GM13977 (cell line): ENCODE measurements around the gene HEPHL1.

Experiments
- DNase-seq: peaks from one replicate; pipeline ENCODE4 v3.0.0; 2012; ENCODE audit warnings: low spot score
- in situ Hi-C: fragments of 300-500 bp; cut with MboI; formaldehyde crosslinking; loops from one replicate; pipeline ENCODE4 v1.12.0; 2022; ENCODE audit warnings: low sequenced_read_pairs, low pct_unique_long_range_greater_than_20kb, mixed read lengths, inconsistent platforms; ENCODE audit not compliant: unreplicated experiment
- TF ChIP-seq, protein P1 (sequence below): IDR thresholded peaks from 2 replicates; pipeline ENCODE4 v1.5.1; 2012; ENCODE audit warnings: mild to moderate bottlenecking, control low read depth; ENCODE audit not compliant: insufficient read depth; ENCODE audit errors: extremely low read depth, missing control alignments

HEPHL1 gene

DNA sequence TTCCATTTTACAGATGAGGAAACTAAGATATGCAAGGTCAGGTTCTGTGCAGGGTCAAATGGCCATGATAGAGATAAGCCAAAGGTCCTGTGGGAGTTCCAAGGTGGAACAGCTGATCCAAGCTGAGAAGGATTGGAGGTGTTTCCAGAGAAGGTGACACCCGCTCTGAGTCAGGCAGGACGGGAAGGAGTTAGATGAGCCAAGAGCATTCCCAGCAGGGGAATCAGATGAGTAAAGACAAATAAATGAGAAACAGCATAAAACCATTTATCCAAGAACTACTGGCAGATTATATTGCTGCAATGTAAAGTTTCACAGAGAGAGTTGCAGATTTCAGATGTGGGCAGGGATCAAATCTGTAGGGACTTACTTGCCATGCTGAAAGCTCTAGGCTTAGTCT is 18.9 kb upstream of the HEPHL1 start:
- in situ Hi-C loops = no loop called here
- DNase-seq = no peak
- TF ChIP-seq, protein P1, sequence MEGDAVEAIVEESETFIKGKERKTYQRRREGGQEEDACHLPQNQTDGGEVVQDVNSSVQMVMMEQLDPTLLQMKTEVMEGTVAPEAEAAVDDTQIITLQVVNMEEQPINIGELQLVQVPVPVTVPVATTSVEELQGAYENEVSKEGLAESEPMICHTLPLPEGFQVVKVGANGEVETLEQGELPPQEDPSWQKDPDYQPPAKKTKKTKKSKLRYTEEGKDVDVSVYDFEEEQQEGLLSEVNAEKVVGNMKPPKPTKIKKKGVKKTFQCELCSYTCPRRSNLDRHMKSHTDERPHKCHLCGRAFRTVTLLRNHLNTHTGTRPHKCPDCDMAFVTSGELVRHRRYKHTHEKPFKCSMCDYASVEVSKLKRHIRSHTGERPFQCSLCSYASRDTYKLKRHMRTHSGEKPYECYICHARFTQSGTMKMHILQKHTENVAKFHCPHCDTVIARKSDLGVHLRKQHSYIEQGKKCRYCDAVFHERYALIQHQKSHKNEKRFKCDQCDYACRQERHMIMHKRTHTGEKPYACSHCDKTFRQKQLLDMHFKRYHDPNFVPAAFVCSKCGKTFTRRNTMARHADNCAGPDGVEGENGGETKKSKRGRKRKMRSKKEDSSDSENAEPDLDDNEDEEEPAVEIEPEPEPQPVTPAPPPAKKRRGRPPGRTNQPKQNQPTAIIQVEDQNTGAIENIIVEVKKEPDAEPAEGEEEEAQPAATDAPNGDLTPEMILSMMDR = no peak

DNA sequence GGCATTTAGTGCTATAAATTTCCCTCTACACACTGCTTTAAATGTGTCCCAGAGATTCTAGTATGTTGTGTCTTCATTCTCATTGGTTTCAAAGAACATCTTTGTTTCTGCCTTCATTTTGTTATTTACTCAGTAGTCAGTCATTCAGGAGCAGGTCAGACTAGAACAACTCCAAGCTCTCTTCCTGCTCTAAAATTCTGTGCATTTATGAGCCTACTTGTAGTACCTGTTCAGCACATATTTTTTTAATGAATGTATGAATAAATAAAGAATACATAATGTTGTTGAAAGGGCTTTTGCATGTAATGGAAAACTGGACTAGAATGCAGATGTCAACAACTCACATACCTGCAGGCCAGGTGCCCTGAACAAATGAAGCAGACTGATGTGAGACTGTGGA is 13.7 kb upstream of the HEPHL1 start:
- TF ChIP-seq, protein P1 = no peak
- DNase-seq = no peak
- in situ Hi-C loops = no loop called here

DNA sequence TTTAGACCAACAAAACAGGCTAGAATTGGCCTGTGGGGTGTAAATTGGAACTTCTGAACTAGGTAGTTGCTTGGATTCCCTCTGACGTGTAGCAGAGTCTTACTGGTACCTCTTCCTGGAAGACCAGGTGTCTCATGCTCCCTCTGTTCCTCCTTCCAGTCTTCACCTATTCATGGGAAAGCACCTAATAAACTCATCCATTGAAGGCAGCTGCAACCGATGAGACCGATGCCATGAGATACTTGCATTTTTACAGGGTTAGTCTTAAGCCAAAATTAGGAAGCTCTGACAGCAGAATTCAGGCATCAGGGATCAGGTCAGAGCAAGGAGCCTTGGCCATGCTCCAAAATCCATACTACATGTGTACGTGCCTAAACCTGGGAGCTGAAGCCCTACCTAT is 13.2 kb upstream of the HEPHL1 start:
- in situ Hi-C loops = no loop called here
- TF ChIP-seq, protein P1 = no peak
- DNase-seq = no peak

DNA sequence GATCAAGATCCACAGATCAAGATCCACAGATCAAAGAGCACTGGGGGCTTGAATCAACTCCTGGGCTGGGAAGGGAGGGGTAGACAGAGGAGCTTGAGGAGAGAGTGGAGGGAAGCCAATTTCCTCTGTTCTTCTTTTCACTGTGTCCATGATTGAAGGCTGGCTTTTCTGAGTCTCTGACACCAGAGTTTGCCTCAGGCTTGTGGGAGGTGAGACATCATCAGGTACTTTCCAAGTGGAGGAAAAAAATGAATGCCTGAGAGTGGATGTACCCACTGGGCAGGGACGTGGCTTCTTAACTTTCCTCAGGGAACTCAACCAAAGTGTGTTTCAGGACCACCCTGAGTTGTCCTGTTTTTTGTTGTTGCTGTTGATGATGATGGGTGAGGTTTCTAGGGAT is 11.0 kb upstream of the HEPHL1 start:
- TF ChIP-seq, protein P1 = no peak
- in situ Hi-C loops = no loop called here
- no peak for DNase-seq

DNA sequence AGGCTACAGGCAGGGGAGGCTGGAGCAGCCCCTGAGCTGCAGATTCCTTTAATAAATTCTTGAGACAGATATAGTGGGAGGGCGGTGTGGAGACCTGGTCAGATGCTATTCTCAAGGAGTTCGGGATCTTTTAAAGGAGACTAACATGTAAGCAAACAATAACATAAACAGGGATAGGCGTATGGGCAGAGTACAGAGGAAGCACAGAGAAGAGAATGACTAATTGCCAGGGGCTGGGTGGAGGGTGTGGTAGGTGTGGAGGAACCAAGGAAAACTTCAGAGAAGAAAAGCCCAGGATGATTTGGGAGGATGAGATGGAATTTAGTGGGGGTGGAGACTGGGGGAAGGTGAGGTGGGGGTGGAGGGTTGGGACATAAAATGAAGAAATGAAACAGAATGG is 9.7 kb upstream of the HEPHL1 start:
- no peak for DNase-seq
- in situ Hi-C loops = no loop called here
- TF ChIP-seq, protein P1 = no peak

DNA sequence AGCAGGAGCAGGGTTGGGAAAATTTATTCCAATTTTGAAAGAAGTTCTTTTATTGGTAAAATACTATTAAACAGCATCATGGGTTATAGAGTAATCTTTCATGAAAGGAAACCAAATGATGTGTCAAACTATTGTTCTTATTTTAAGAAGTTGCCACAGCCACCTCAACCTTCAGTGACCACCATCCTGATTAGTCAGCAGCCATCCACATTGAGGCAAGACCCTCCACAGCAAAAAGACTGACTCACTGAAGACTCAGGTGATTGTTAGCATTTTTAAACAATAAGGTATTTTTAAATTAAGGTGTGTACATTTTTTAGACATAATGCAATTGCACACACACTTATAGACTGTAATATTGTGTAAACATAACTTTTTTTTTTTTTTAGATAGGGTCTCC is 3.7 kb upstream of the HEPHL1 start:
- DNase-seq = no peak
- in situ Hi-C loops = no loop called here
- TF ChIP-seq, protein P1 = no peak

DNA sequence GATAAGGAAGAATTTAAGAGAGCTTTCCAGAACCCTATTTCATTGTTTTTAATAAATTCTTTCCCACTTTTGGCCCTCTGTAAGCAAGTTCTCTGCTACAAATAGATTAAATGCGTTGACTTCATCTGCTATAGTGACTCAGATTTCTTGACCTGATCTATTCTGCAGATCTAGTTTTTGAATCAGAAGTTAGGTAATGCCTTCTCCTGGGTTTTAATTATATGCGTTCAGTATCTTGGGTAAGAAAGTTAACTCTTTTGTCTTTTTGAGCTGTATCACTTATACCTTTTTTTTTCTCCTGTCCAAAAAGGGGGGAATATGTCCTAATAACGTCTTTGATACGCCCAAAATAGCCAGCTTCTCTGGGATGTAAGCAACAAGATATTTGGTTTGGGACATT is 2.4 kb upstream of the HEPHL1 start:
- TF ChIP-seq, protein P1 = no peak
- in situ Hi-C loops = no loop called here
- no peak for DNase-seq
